ENCODE results near the gene HES4.

GRCh38 chr1:966704-967300 lies 33.1 kb downstream of the HES4 start:
- peak in 1 of 2 donors; percentile 10 for TF ChIP-seq POLR2A (IDR thresholded peaks at IDR 0.05)
- no peak for TF ChIP-seq EP300 (IDR thresholded peaks at IDR 0.05)
- no peak for TF ChIP-seq CTCF (IDR thresholded peaks at IDR 0.05)
- TF ChIP-seq POLR2AphosphoS5 (IDR thresholded peaks at IDR 0.05) = no peak
